ENCODE measurements around the gene MMP12. TPM values are rescaled to one million over a fixed set of nuclear protein-coding genes. Genes with fewer than 3 reads are reported as not detected.

Gene MMP12
- total RNA-seq, 3 donors from 2014 or later = 3.5 TPM; not detected in 2

DNA sequence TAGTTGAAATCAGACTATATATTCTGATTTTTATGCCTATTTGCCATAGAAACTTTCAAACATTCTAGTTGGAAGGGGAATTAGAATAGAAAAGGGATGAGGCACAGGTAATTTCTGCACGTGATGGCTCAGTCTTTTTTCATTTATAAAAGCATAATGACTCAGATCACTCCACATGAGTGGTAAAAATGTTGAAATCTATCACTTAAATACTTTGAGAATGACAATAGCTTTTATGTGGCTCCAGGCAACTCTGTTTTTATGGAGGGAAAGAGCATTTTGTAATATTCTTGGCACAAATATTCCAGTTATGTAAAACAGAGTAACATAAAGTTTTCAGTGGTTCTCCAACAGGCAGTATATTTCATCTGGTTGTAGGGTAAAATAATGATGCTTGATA is 25.5 kb downstream of the MMP12 start:
- Histone ChIP-seq H3K36me3 (no peaks in the 10 kb centered on the region), H3K9me3 (no peaks in the 10 kb centered on the region), H3K4me1 (no peaks in the 10 kb centered on the region), H3K27ac (no peak overlapping the region), H3K27me3 (no peaks in the 10 kb centered on the region), H3K4me3 (no peak overlapping the region)
- TF ChIP-seq POLR2A (IDR thresholded peaks at IDR 0.05) (no peak), POLR2AphosphoS5 (IDR thresholded peaks at IDR 0.05) (no peak)
- TF ChIP-seq, protein P1, sequence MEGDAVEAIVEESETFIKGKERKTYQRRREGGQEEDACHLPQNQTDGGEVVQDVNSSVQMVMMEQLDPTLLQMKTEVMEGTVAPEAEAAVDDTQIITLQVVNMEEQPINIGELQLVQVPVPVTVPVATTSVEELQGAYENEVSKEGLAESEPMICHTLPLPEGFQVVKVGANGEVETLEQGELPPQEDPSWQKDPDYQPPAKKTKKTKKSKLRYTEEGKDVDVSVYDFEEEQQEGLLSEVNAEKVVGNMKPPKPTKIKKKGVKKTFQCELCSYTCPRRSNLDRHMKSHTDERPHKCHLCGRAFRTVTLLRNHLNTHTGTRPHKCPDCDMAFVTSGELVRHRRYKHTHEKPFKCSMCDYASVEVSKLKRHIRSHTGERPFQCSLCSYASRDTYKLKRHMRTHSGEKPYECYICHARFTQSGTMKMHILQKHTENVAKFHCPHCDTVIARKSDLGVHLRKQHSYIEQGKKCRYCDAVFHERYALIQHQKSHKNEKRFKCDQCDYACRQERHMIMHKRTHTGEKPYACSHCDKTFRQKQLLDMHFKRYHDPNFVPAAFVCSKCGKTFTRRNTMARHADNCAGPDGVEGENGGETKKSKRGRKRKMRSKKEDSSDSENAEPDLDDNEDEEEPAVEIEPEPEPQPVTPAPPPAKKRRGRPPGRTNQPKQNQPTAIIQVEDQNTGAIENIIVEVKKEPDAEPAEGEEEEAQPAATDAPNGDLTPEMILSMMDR (IDR thresholded peaks at IDR 0.05) = no peak
- intact Hi-C loops (cut with DNase I; ENCODE audit: low total_unique reads) = no loop called here
- no peak for DNase-seq (ENCODE audit: low spot score in 2 of 2)

DNA sequence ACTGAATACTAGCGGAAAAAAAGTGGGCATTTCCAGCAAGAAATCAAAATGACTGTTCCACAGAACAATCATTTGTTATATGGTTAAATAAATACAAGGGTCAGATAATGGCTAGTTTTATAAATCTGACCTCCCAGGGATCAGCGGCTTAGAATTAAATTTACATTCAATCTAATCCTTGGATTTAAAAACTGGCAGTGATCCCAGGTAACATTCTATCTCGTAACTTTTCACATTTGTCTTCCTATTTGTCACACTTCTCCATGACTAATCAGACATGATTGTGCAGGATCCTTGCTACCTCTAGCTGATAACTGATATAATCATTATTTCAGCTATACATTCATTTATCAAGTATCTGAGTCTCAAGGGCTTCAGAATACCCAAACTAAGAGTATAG is 28.5 kb downstream of the MMP12 start:
- no peaks in the 10 kb centered on the region for H3K4me1 ChIP-seq
- intact Hi-C loops (cut with DNase I; ENCODE audit: low total_unique reads) = no loop called here
- TF ChIP-seq POLR2AphosphoS5 (IDR thresholded peaks at IDR 0.05) (no peak), POLR2A (IDR thresholded peaks at IDR 0.05) (no peak)
- TF ChIP-seq, protein P1 (IDR thresholded peaks at IDR 0.05) = no peak

DNA sequence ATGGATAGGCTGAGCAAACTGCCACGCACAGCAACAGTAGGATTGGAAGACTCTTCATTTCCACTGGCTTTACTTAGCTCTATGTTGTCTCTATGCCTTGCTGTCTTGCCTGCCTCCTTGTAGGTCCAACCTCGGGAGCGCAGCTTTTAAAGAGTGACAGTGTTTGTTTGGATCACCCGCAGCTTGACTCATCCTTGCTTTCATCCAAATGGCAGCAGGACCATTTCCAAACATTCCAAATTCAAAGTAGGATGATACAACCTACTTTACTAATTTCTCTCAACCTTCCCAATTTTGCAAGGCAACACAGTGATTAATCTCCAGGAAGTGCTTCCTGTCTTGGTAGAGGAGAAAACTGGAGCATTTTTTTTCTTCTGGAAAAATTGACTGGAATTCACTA is 31.3 kb downstream of the MMP12 start, which contains the start of gene MMP3:
MMP3 (minus strand) TSS at position 121 of the 400 bp plus-strand sequence; CDS start at position 58, 63 bp downstream.
- intact Hi-C loops (cut with DNase I; ENCODE audit: low total_unique reads) = no loop called here
- no peak within 1 kb of the TSS for H3K27ac ChIP-seq
- no peak within 1 kb of the TSS for H3K4me3 ChIP-seq
- DNase-seq (ENCODE audit: low spot score in 2 of 2) = no peak
- TF ChIP-seq, protein P1 (IDR thresholded peaks at IDR 0.05) = no peak
- H3K36me3 ChIP-seq = no peaks in the 10 kb centered on the region
- no peaks in the 10 kb centered on the region for H3K27me3 ChIP-seq
- H3K4me1 ChIP-seq = no peaks in the 10 kb centered on the region
- H3K9me3 ChIP-seq = no peaks in the 10 kb centered on the region

More for the DNA sequence above, 28.5 kb downstream of the MMP12 start:
- no peak overlapping the region for H3K27ac ChIP-seq
- no peaks in the 10 kb centered on the region for H3K9me3 ChIP-seq
- H3K36me3 ChIP-seq = no peaks in the 10 kb centered on the region
- no peak for DNase-seq (ENCODE audit: low spot score in 2 of 2)
- H3K27me3 ChIP-seq = no peaks in the 10 kb centered on the region
- no peak overlapping the region for H3K4me3 ChIP-seq

DNA sequence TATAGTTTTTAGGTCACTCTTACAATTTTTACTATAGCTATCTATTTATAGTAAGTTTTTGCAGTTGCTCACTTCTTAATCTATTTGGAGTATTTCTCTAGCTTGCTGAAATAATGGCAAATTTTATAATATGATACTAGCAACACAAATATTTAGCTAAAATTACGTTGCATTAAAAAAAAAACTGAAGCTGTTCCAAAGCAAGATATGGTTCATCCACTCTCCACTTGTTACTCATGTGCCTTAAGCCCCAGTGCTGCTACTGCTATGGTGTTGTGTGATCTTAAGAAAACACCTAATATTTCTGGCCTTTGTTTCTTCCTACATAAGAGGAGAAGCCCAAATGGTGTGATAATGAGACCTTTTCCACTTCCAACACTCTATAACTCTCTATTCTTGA is 31.9 kb downstream of the MMP12 start:
- Histone ChIP-seq H3K27me3 (no peaks in the 10 kb centered on the region), H3K4me3 (no peak overlapping the region), H3K36me3 (no peaks in the 10 kb centered on the region), H3K27ac (no peak overlapping the region), H3K9me3 (no peaks in the 10 kb centered on the region), H3K4me1 (no peaks in the 10 kb centered on the region)
- no peak for DNase-seq (ENCODE audit: low spot score in 2 of 2)
- TF ChIP-seq POLR2A (IDR thresholded peaks at IDR 0.05) = no peak
- TF ChIP-seq, protein P1 (IDR thresholded peaks at IDR 0.05) = no peak
- no peak for TF ChIP-seq POLR2AphosphoS5 (IDR thresholded peaks at IDR 0.05)
- intact Hi-C loops (cut with DNase I; ENCODE audit: low total_unique reads) = no loop called here

DNA sequence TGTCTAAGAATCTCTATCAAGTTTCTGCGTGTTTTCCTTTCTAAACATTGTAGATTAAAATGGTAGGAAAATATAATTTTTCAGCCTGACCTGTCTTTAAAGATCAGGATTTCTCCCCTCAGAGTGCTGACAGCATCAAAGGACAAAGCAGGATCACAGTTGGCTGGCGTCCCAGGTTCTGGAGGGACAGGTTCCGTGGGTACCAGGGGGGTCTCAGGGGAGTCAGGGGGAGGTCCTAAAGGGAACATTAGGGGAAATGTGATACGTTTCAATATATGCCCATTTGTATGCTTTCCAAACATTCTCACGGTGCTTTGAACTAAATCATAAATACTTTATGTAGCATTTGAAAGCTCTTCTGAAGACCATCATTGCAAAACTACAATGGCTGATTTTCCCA is 34.8 kb downstream of the MMP12 start:
- DNase-seq (ENCODE audit: low spot score in 2 of 2) = no peak
- no peaks in the 10 kb centered on the region for H3K9me3 ChIP-seq
- intact Hi-C loops (cut with DNase I; ENCODE audit: low total_unique reads) = no loop called here
- H3K27ac ChIP-seq = no peak overlapping the region
- H3K4me1 ChIP-seq = no peaks in the 10 kb centered on the region
- no peaks in the 10 kb centered on the region for H3K36me3 ChIP-seq
- TF ChIP-seq POLR2A (IDR thresholded peaks at IDR 0.05) (no peak), POLR2AphosphoS5 (IDR thresholded peaks at IDR 0.05) (no peak)
- TF ChIP-seq, protein P1 (IDR thresholded peaks at IDR 0.05) = no peak
- no peak overlapping the region for H3K4me3 ChIP-seq
- H3K27me3 ChIP-seq = no peaks in the 10 kb centered on the region

Data from breast epithelium (tissue), 4 donors.